WTC11 (cell line): ENCODE measurements around the gene CENATAC. TPM values are rescaled to one million over a fixed set of nuclear protein-coding genes. Genes with fewer than 3 reads are reported as not detected.
"Not testable (repeated sequence)": the region's sequence is repeated elsewhere in the genome, so short reads cannot be mapped to it uniquely, and the experiment has no call there.

Source experiments
- ATAC-seq: fragments of 200-7000 bp; cut with Tn5 transposase; 2 replicates; pipeline ENCODE4 v1.10.0; 2021; ENCODE audit warnings: mild to moderate bottlenecking, moderate library complexity
- CTCF ChIA-PET: fragments of 300-600 bp; sonication (Branson Sonifier 250); formaldehyde crosslinking; loops from one replicate; lab custom pipeline; 2021; ENCODE audit warnings: antibody characterized with exemption; lab: Charles Lee
- POLR2A ChIA-PET: fragments of 350-600 bp; sonication (Branson Sonifier 250); formaldehyde crosslinking; loops from one replicate; lab custom pipeline; 2021; ENCODE audit warnings: antibody characterized with exemption; lab: Charles Lee
- DNase-seq: peaks from one replicate; pipeline ENCODE4 v3.0.0; 2021; ENCODE audit warnings: low spot score
- H3K27ac Mint-ChIP-seq: 2 replicates; pipeline ENCODE4 v1.8.0; 2021; ENCODE audit warnings: mixed read lengths
- H3K27me3 Mint-ChIP-seq: 2 replicates; pipeline ENCODE4 v1.8.0; 2021; ENCODE audit warnings: low read depth, mild to moderate bottlenecking, moderate library complexity, mixed read lengths
- H3K36me3 Mint-ChIP-seq: 2 replicates; pipeline ENCODE4 v1.8.0; 2021; ENCODE audit warnings: mixed read lengths
- H3K4me1 Mint-ChIP-seq: 2 replicates; pipeline ENCODE4 v1.8.0; 2022; ENCODE audit warnings: mixed read lengths
- H3K4me3 Mint-ChIP-seq: 2 replicates; pipeline ENCODE4 v1.8.0; 2021; ENCODE audit warnings: mild to moderate bottlenecking, moderate library complexity, mixed read lengths
- H3K9me3 Mint-ChIP-seq: 2 replicates; pipeline ENCODE4 v1.8.0; 2021; ENCODE audit warnings: mixed read lengths
- CBFB ChIP-seq: sonication (generic); formaldehyde crosslinking; IDR thresholded peaks from 2 replicates; pipeline ENCODE4 v1.8.1; 2022; ENCODE audit warnings: mild to moderate bottlenecking, low read depth, missing genetic modification reagents
- CREB1 ChIP-seq: sonication (generic); formaldehyde crosslinking; IDR thresholded peaks from 2 replicates; pipeline ENCODE4 v1.8.0; 2023; ENCODE audit warnings: mild to moderate bottlenecking, missing genetic modification reagents
- E2F4 ChIP-seq: sonication (generic); formaldehyde crosslinking; IDR thresholded peaks from 2 replicates; pipeline ENCODE4 v1.8.1; 2022; ENCODE audit warnings: low read depth, mild to moderate bottlenecking, moderate library complexity, missing genetic modification reagents, borderline replicate concordance
- ETV6 ChIP-seq: sonication (generic); formaldehyde crosslinking; IDR thresholded peaks from 2 replicates; pipeline ENCODE4 v1.8.1; 2022; ENCODE audit warnings: mild to moderate bottlenecking, missing genetic modification reagents
- IRF1 ChIP-seq: sonication (generic); formaldehyde crosslinking; IDR thresholded peaks from 2 replicates; pipeline ENCODE4 v1.8.0; 2023; ENCODE audit warnings: missing genetic modification reagents
- JUN ChIP-seq: sonication (generic); formaldehyde crosslinking; IDR thresholded peaks from 2 replicates; pipeline ENCODE4 v1.8.0; 2023; ENCODE audit warnings: mild to moderate bottlenecking, missing genetic modification reagents
- MYBL2 ChIP-seq: sonication (generic); formaldehyde crosslinking; IDR thresholded peaks from 2 replicates; pipeline ENCODE4 v1.8.1; 2023; ENCODE audit warnings: mild to moderate bottlenecking, moderate library complexity, missing genetic modification reagents
- NR1H2 ChIP-seq: sonication (generic); formaldehyde crosslinking; IDR thresholded peaks from 2 replicates; pipeline ENCODE4 v1.9.0; 2021; ENCODE audit warnings: mild to moderate bottlenecking, moderate library complexity, missing genetic modification reagents
- PRDM15 ChIP-seq: sonication (generic); formaldehyde crosslinking; IDR thresholded peaks from 2 replicates; pipeline ENCODE4 v1.8.0; 2022; ENCODE audit warnings: missing genetic modification reagents
- SMAD3 ChIP-seq: sonication (generic); formaldehyde crosslinking; IDR thresholded peaks from 2 replicates; pipeline ENCODE4 v1.8.0; 2022; ENCODE audit warnings: missing genetic modification reagents, mild to moderate bottlenecking, borderline replicate concordance
- TEAD1 ChIP-seq: sonication (generic); formaldehyde crosslinking; IDR thresholded peaks from 2 replicates; pipeline ENCODE4 v1.8.0; 2022; ENCODE audit warnings: mild to moderate bottlenecking, missing genetic modification reagents
- ZSCAN18 ChIP-seq: fragments of 250-450 bp; sonication (Bioruptor Pico); IDR thresholded peaks from 2 replicates; pipeline ENCODE4 v2.1.2; 2022; ENCODE audit warnings: mild to moderate bottlenecking, moderate library complexity
- total RNA-seq: library from RNA; stranded (reverse); gene quantifications from 3 replicates; pipeline ENCODE4 v1.2.3, GENCODE V29; 2021

CENATAC gene
- total RNA-seq, 1 experiment from 2014 or later: 41.7 TPM

GRCh38 chr11:119039471-119039870 lies 41.5 kb downstream of the CENATAC start:
- H3K9me3 Mint-ChIP-seq, ATAC-seq, DNase-seq, H3K36me3 Mint-ChIP-seq, CTCF ChIA-PET, H3K27me3 Mint-ChIP-seq, H3K4me3 Mint-ChIP-seq, H3K27ac Mint-ChIP-seq, POLR2A ChIA-PET: not testable (repeated sequence)
- peaks cover 14% of the 10 kb centered on the region for H3K4me1 Mint-ChIP-seq

- Mint-ChIP-seq H3K4me3 (no peak overlapping the region), H3K36me3 (peaks cover 19% of the 10 kb centered on the region), H3K9me3 (no peaks in the 10 kb centered on the region), H3K27me3 (no peaks in the 10 kb centered on the region), H3K27ac (peak overlapping the region; percentile 48), H3K4me1 (peaks cover 21% of the 10 kb centered on the region)
- POLR2A ChIA-PET: interaction anchor here (0.7 kb wide), 1 partner anchor 316 kb away, joined by 3 read pairs; no protein-coding TSS in a partner anchor
- ATAC-seq (no peak), DNase-seq (no peak)
- CTCF ChIA-PET: interaction anchor here (1.4 kb wide), 1 partner anchor 11 kb away, joined by 10 read pairs; the partner anchor contains the start of gene SLC37A4
- no peak for TF ChIP-seq MYBL2
- no peak for TF ChIP-seq SMAD3 (CRISPR knock-in tag)
- no peak for TF ChIP-seq NR1H2 (CRISPR knock-in tag)
- TF ChIP-seq PRDM15 (CRISPR knock-in tag): no peak
- no peak for TF ChIP-seq CREB1
- TF ChIP-seq E2F4: no peak
- no peak for TF ChIP-seq JUN (CRISPR knock-in tag)
Measured at GRCh38 chr11:119041821-119042514, 44.0 kb downstream of the CENATAC start.

GRCh38 chr11:119042927-119043326 lies 45.0 kb downstream of the CENATAC start:
- no peak for ATAC-seq
- Mint-ChIP-seq H3K9me3 (no peaks in the 10 kb centered on the region), H3K4me1 (peaks cover 21% of the 10 kb centered on the region), H3K27me3 (no peaks in the 10 kb centered on the region)
- POLR2A ChIA-PET: no interaction called here
- TF ChIP-seq CBFB (CRISPR knock-in tag) (no peak), ZSCAN18 (CRISPR knock-in tag) (no peak), MYBL2 (no peak), ETV6 (no peak), TEAD1 (CRISPR knock-in tag) (no peak), IRF1 (no peak)
- TF ChIP-seq, all 79 proteins: peak for 0
- Mint-ChIP-seq H3K27ac (no peak overlapping the region; the same call in 1 of the 2 replicates), H3K4me3 (no peak overlapping the region), H3K36me3 (peaks cover 28% of the 10 kb centered on the region)
- CTCF ChIA-PET: interaction anchor here (1.3 kb wide), 1 partner anchor 24 kb away, joined by 4 read pairs; the partner anchor contains the start of gene VPS11
- no peak for DNase-seq
